Measurements from ENCODE around the gene EMD. TPM values are rescaled to one million over a fixed set of nuclear protein-coding genes. Genes with fewer than 3 reads are reported as not detected.

The EMD gene
- polyA plus RNA-seq (2013, experiment 1 of 2), result 55.3 TPM
- 56.6 TPM for polyA plus RNA-seq (2013, experiment 2 of 2)

DNA sequence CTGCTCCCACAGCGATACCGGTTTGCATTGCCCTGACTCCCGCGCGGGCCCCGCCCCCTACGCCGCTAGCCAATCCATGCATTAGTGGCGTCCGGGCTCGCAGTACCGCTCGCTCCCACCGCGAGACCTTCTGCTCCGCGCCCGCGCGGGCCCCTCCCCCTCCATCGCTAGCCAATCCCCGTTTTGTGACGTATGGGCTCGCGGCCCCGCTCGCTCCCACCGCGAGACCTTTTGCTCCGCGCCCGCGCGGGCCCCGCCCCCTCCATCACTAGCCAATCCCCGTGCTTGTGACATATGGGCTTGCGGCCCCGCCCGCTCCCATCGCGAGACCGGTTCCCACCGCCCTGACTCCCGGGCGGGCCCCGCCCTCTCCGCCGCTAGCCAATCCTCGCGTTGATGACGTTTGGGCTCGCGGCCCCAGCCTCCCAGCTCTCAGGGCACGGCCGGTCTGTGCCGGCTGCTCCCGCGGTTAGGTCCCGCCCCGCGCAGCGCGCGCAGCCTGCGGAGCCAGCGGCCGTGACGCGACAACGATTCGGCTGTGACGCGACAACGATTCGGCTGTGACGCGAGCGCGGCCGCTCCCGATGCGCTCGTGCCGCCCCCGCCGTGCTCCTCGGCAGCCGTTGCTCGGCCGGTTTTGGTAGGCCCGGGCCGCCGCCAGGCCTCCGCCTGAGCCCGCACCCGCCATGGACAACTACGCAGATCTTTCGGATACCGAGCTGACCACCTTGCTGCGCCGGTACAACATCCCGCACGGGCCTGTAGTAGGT is at the start of gene EMD:
Gene EMD (plus strand): TSS at position 497 of the 770 bp plus-strand sequence. CDS start 190 bp downstream, at position 687.
- Histone ChIP-seq H3K9me3 (replicated peaks in 1 of 2; ENCODE audit: control insufficient read depth in 2 of 2, insufficient read depth in 1 of 2, low read depth in 1 of 2, low read length in 2 of 2) (no peaks in the 10 kb centered on the region), H3K23ac (ENCODE audit: low read depth, low read length, poor library complexity) (peak within 1 kb of the TSS; percentile 55)

DNA sequence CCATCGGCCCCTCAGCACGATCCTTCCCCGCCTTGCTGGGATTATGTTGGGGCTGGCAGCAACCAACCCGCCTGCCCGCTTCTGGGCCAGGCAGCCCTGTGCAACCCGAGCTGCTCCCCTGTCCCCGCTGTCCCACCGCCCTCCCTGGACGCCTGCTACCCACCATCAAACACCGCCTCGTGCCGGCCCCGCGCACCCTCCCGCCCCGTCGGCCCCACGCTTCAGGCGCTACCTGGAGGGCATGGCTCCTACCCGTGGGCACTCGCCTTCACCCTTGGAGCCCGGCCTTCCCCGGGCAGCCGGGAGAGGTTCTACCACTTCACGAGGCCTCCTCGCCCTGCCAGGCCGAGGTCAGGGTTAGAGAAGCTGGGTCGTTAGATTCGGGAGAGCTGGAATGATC is 46.5 kb upstream of the EMD start:
- no peak overlapping the region for H2BK120ac ChIP-seq (ENCODE audit: low read depth, low read length)
- no peak overlapping the region for H2BK12ac ChIP-seq (ENCODE audit: low read length)
- peaks cover 0 to 64% (median 0%) of the 10 kb centered on the region in 3 experiments for H3K27me3 ChIP-seq (ENCODE audit: control insufficient read depth in 3 of 3, insufficient read depth in 3 of 3, low read depth in 1 of 3, low read length in 3 of 3)
- no peak overlapping the region for H3K4me2 ChIP-seq (ENCODE audit: insufficient read depth, low read length, poor library complexity, severe bottlenecking)
- no peak overlapping the region for H3K4me3 ChIP-seq (ENCODE audit: low read length in 2 of 2)
- no CpG with 5 or more reads among the region's 29 CpGs for WGBS, 2 donors (ENCODE audit: extremely low coverage in 2 of 2, insufficient read length in 2 of 2, insufficient replicate concordance in 1 of 2)
- no peak overlapping the region for H3K27ac ChIP-seq (replicated peaks; ENCODE audit: low read length)
- DNase-seq (ENCODE audit: low spot score), result no peak
- no peak overlapping the region for H3K18ac ChIP-seq (ENCODE audit: low read length)
- no peak overlapping the region for H3K23ac ChIP-seq (ENCODE audit: low read depth, low read length, poor library complexity)
- no peak overlapping the region for H2BK5ac ChIP-seq (ENCODE audit: low read length)
- H4K91ac ChIP-seq (ENCODE audit: low read depth, low read length, poor library complexity), result no peak overlapping the region
- no peaks in the 10 kb centered on the region for H3K36me3 ChIP-seq (replicated peaks in 1 of 2; ENCODE audit: control insufficient read depth in 2 of 2, insufficient read depth in 2 of 2, low read length in 2 of 2)
- no peak overlapping the region for H2AK5ac ChIP-seq (ENCODE audit: low read depth, low read length)
- H3K9me3 ChIP-seq (replicated peaks in 1 of 2; ENCODE audit: control insufficient read depth in 2 of 2, insufficient read depth in 1 of 2, low read depth in 1 of 2, low read length in 2 of 2), result no peaks in the 10 kb centered on the region
- H2AFZ ChIP-seq (ENCODE audit: low read length), result no peak overlapping the region
- H3K79me1 ChIP-seq (ENCODE audit: low read depth, low read length), result no peaks in the 10 kb centered on the region
- no peak overlapping the region for H4K8ac ChIP-seq (ENCODE audit: low read depth, low read length)
- H2BK15ac ChIP-seq (ENCODE audit: low read length), result no peak overlapping the region
- H3K4ac ChIP-seq (ENCODE audit: low read length), result no peak overlapping the region
- no peak overlapping the region for H3K9ac ChIP-seq (ENCODE audit: low read depth, low read length, poor library complexity)
- H3K4me1 ChIP-seq (ENCODE audit: control insufficient read depth in 2 of 2, insufficient read depth in 1 of 2, low read depth in 1 of 2, low read length in 2 of 2), result peaks cover 4 to 7% of the 10 kb centered on the region in 2 donors
- no peak overlapping the region for H3K14ac ChIP-seq (ENCODE audit: low read length)

More for the DNA sequence above, at the start of gene EMD:
- Histone ChIP-seq H3K27me3 (ENCODE audit: control insufficient read depth in 3 of 3, insufficient read depth in 3 of 3, low read depth in 1 of 3, low read length in 3 of 3) (no peaks in the 10 kb centered on the region), H3K14ac (ENCODE audit: low read length) (peak within 1 kb of the TSS; percentile 82), H3K4me3 (ENCODE audit: low read length in 2 of 2) (peak within 1 kb of the TSS; percentile 86 to 95), H3K79me1 (ENCODE audit: low read depth, low read length) (no peaks in the 10 kb centered on the region), H3K9ac (ENCODE audit: low read depth, low read length, poor library complexity) (peak within 1 kb of the TSS; percentile 90), H2BK120ac (ENCODE audit: low read depth, low read length) (peak within 1 kb of the TSS; percentile 72), H3K18ac (ENCODE audit: low read length) (peak within 1 kb of the TSS; percentile 95), H3K27ac (replicated peaks; ENCODE audit: low read length) (peak within 1 kb of the TSS; percentile 95), H3K4me1 (ENCODE audit: control insufficient read depth in 2 of 2, insufficient read depth in 1 of 2, low read depth in 1 of 2, low read length in 2 of 2) (peaks cover 11 to 18% of the 10 kb centered on the region in 2 donors), H2AFZ (ENCODE audit: low read length) (peak within 1 kb of the TSS; percentile 53), H4K91ac (ENCODE audit: low read depth, low read length, poor library complexity) (no peak within 1 kb of the TSS), H2AK5ac (ENCODE audit: low read depth, low read length) (peak within 1 kb of the TSS; percentile 81), H3K36me3 (replicated peaks in 1 of 2; ENCODE audit: control insufficient read depth in 2 of 2, insufficient read depth in 2 of 2, low read length in 2 of 2) (peaks cover 0 to 22% of the 10 kb centered on the region in 2 donors), H3K4me2 (ENCODE audit: insufficient read depth, low read length, poor library complexity, severe bottlenecking) (peak within 1 kb of the TSS; percentile 73), H2BK15ac (ENCODE audit: low read length) (no peak within 1 kb of the TSS), H2BK5ac (ENCODE audit: low read length) (peak within 1 kb of the TSS; percentile 87), H4K8ac (ENCODE audit: low read depth, low read length) (no peak within 1 kb of the TSS), H2BK12ac (ENCODE audit: low read length) (no peak within 1 kb of the TSS), H3K4ac (ENCODE audit: low read length) (no peak within 1 kb of the TSS)
- WGBS, 2 donors (ENCODE audit: extremely low coverage in 2 of 2, insufficient read length in 2 of 2, insufficient replicate concordance in 1 of 2), result no CpG with 5 or more reads among the region's 103 CpGs
- peak; percentile 96 for DNase-seq (ENCODE audit: low spot score)

- Histone ChIP-seq H4K91ac (ENCODE audit: low read depth, low read length, poor library complexity) (no peak overlapping the region), H3K9ac (ENCODE audit: low read depth, low read length, poor library complexity) (no peak overlapping the region), H3K18ac (ENCODE audit: low read length) (no peak overlapping the region), H2AK5ac (ENCODE audit: low read depth, low read length) (no peak overlapping the region), H3K14ac (ENCODE audit: low read length) (no peak overlapping the region), H4K8ac (ENCODE audit: low read depth, low read length) (no peak overlapping the region), H2BK120ac (ENCODE audit: low read depth, low read length) (no peak overlapping the region), H3K36me3 (replicated peaks in 1 of 2; ENCODE audit: control insufficient read depth in 2 of 2, insufficient read depth in 2 of 2, low read length in 2 of 2) (no peaks in the 10 kb centered on the region), H2BK12ac (ENCODE audit: low read length) (no peak overlapping the region), H3K4ac (ENCODE audit: low read length) (no peak overlapping the region), H2AFZ (ENCODE audit: low read length) (no peak overlapping the region), H2BK15ac (ENCODE audit: low read length) (no peak overlapping the region), H3K4me1 (ENCODE audit: control insufficient read depth in 2 of 2, insufficient read depth in 1 of 2, low read depth in 1 of 2, low read length in 2 of 2) (peaks cover 4 to 7% of the 10 kb centered on the region in 2 donors), H3K79me1 (ENCODE audit: low read depth, low read length) (no peaks in the 10 kb centered on the region), H3K9me3 (replicated peaks in 1 of 2; ENCODE audit: control insufficient read depth in 2 of 2, insufficient read depth in 1 of 2, low read depth in 1 of 2, low read length in 2 of 2) (no peaks in the 10 kb centered on the region), H3K4me3 (ENCODE audit: low read length in 2 of 2) (no peak overlapping the region), H3K27me3 (ENCODE audit: control insufficient read depth in 3 of 3, insufficient read depth in 3 of 3, low read depth in 1 of 3, low read length in 3 of 3) (peaks cover 0 to 59% (median 0%) of the 10 kb centered on the region in 3 experiments), H3K27ac (replicated peaks; ENCODE audit: low read length) (no peak overlapping the region), H2BK5ac (ENCODE audit: low read length) (no peak overlapping the region), H3K4me2 (ENCODE audit: insufficient read depth, low read length, poor library complexity, severe bottlenecking) (no peak overlapping the region), H3K23ac (ENCODE audit: low read depth, low read length, poor library complexity) (no peak overlapping the region)
- WGBS, 2 donors (ENCODE audit: extremely low coverage in 2 of 2, insufficient read length in 2 of 2, insufficient replicate concordance in 1 of 2), result no CpG with 5 or more reads among the region's 9 CpGs
- DNase-seq (ENCODE audit: low spot score), result no peak
Observed at GRCh38 chrX:154333116-154333515, 46.0 kb upstream of the EMD start.

DNA sequence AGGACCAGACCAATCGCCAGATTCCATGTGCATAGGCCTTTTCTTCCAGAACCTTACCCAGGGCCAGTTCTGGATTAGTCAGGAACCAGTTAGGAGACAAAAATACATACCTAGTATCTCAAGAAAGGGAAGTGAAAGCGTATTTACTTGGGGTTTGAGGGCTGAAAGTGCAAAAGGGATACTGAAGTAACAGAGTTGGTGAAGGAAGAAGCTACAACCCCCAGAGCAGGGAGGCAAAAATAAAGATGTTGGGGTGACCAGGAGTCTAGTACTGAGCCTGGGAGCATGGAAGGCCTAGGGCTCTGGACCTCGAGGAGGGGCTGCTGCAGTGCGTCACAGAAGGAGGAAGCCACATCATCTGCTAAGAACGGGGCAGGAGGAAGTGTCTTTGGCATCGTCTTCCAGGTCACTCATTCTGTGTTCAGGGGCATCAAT is 45.2 kb upstream of the EMD start:
- peaks cover 0 to 54% (median 0%) of the 10 kb centered on the region in 3 experiments for H3K27me3 ChIP-seq (ENCODE audit: control insufficient read depth in 3 of 3, insufficient read depth in 3 of 3, low read depth in 1 of 3, low read length in 3 of 3)
- H3K14ac ChIP-seq (ENCODE audit: low read length), result no peak overlapping the region
- no peak overlapping the region for H2BK5ac ChIP-seq (ENCODE audit: low read length)
- H4K8ac ChIP-seq (ENCODE audit: low read depth, low read length), result no peak overlapping the region
- no peak overlapping the region for H4K91ac ChIP-seq (ENCODE audit: low read depth, low read length, poor library complexity)
- no peak overlapping the region for H3K27ac ChIP-seq (replicated peaks; ENCODE audit: low read length)
- no CpG with 5 or more reads among the region's 6 CpGs for WGBS, 2 donors (ENCODE audit: extremely low coverage in 2 of 2, insufficient read length in 2 of 2, insufficient replicate concordance in 1 of 2)
- no peaks in the 10 kb centered on the region for H3K36me3 ChIP-seq (replicated peaks in 1 of 2; ENCODE audit: control insufficient read depth in 2 of 2, insufficient read depth in 2 of 2, low read length in 2 of 2)
- H3K4me1 ChIP-seq (ENCODE audit: control insufficient read depth in 2 of 2, insufficient read depth in 1 of 2, low read depth in 1 of 2, low read length in 2 of 2), result peaks cover 3 to 6% of the 10 kb centered on the region in 2 donors
- H2BK120ac ChIP-seq (ENCODE audit: low read depth, low read length), result no peak overlapping the region
- no peak overlapping the region for H2BK12ac ChIP-seq (ENCODE audit: low read length)
- no peak overlapping the region for H3K4ac ChIP-seq (ENCODE audit: low read length)
- H3K79me1 ChIP-seq (ENCODE audit: low read depth, low read length), result no peaks in the 10 kb centered on the region
- no peak overlapping the region for H3K18ac ChIP-seq (ENCODE audit: low read length)
- H2AFZ ChIP-seq (ENCODE audit: low read length), result no peak overlapping the region
- no peak overlapping the region for H2AK5ac ChIP-seq (ENCODE audit: low read depth, low read length)
- no peak overlapping the region for H2BK15ac ChIP-seq (ENCODE audit: low read length)
- no peak overlapping the region for H3K4me3 ChIP-seq (ENCODE audit: low read length in 2 of 2)
- H3K9ac ChIP-seq (ENCODE audit: low read depth, low read length, poor library complexity), result no peak overlapping the region
- no peak for DNase-seq (ENCODE audit: low spot score)
- H3K4me2 ChIP-seq (ENCODE audit: insufficient read depth, low read length, poor library complexity, severe bottlenecking), result no peak overlapping the region
- no peak overlapping the region for H3K23ac ChIP-seq (ENCODE audit: low read depth, low read length, poor library complexity)
- H3K9me3 ChIP-seq (replicated peaks in 1 of 2; ENCODE audit: control insufficient read depth in 2 of 2, insufficient read depth in 1 of 2, low read depth in 1 of 2, low read length in 2 of 2), result no peaks in the 10 kb centered on the region
